Endodermal cell (in vitro differentiated cells): ENCODE results near the gene UGCG. TPM values are rescaled to one million over a fixed set of nuclear protein-coding genes. Genes with fewer than 3 reads are reported as not detected.

ENCODE experiments used
- DNase-seq: peaks from one replicate; pipeline ENCODE4 v3.0.0-alpha.2; 2017
- H3K27ac ChIP-seq: 2 replicates; pipeline ENCODE4 v1.5.1; 2013; ENCODE audit warnings: mild to moderate bottlenecking, low read depth, low read length, moderate library complexity
- H3K27me3 ChIP-seq: 2 replicates; pipeline ENCODE4 v1.6.1; 2013; ENCODE audit warnings: mild to moderate bottlenecking, low read length, moderate library complexity; ENCODE audit not compliant: insufficient read depth, control insufficient read depth, poor library complexity, severe bottlenecking
- H3K36me3 ChIP-seq: 2 replicates; pipeline ENCODE4 v1.7.0; 2013; ENCODE audit warnings: mild to moderate bottlenecking, low read length, moderate library complexity; ENCODE audit not compliant: control insufficient read depth, insufficient read depth
- H3K4me1 ChIP-seq: one replicate; pipeline ENCODE4 v1.7.0; 2013; ENCODE audit warnings: low read length; ENCODE audit not compliant: control insufficient read depth, insufficient read depth
- H3K4me3 ChIP-seq: 2 replicates; pipeline ENCODE4 v1.5.1; 2013; ENCODE audit warnings: mild to moderate bottlenecking, low read length, moderate library complexity
- H3K9ac ChIP-seq: 2 replicates; pipeline ENCODE4 v1.6.1; 2013; ENCODE audit warnings: mild to moderate bottlenecking, low read length, moderate library complexity; ENCODE audit not compliant: poor library complexity, severe bottlenecking; ENCODE audit errors: extremely low read depth
- H3K9me3 ChIP-seq: 2 replicates; pipeline ENCODE4 v1.6.1; 2013; ENCODE audit warnings: mild to moderate bottlenecking, low read length, moderate library complexity; ENCODE audit not compliant: control insufficient read depth
- H3K27ac Mint-ChIP-seq: 2 replicates; pipeline ENCODE4 v1.8.0; 2020; ENCODE audit warnings: mixed read lengths
- H3K27me3 Mint-ChIP-seq: 2 replicates; pipeline ENCODE4 v1.8.0; 2021; ENCODE audit warnings: mild to moderate bottlenecking, mixed read lengths; ENCODE audit not compliant: insufficient read depth
- H3K36me3 Mint-ChIP-seq: 2 replicates; pipeline ENCODE4 v1.8.0; 2020; ENCODE audit warnings: low read depth, mixed read lengths
- H3K4me1 Mint-ChIP-seq: 2 replicates; pipeline ENCODE4 v1.8.0; 2020; ENCODE audit warnings: mixed read lengths
- H3K4me3 Mint-ChIP-seq: 2 replicates; pipeline ENCODE4 v1.8.0; 2020; ENCODE audit warnings: mild to moderate bottlenecking, moderate library complexity, mixed read lengths
- H3K9me3 Mint-ChIP-seq: 2 replicates; pipeline ENCODE4 v1.8.0; 2020; ENCODE audit warnings: mild to moderate bottlenecking, mixed read lengths
- WGBS, 2 experiments: methylation state at CpG; one replicate each; pipeline versions ENCODE4 v1.1.5 to v1.1.7; 2013; ENCODE audit warnings: missing lambda C conversion rate in 2 of 2, mixed read lengths in 1 of 2; ENCODE audit not compliant: insufficient coverage in 1 of 2, insufficient read length in 1 of 2; 5-methylcytosine and 5-hydroxymethylcytosine counted together
- total RNA-seq, 2 donors: library from RNA; stranded (reverse); fragmentation: NEBNext Ultra II Directional in 1 of 2; extraction: Animal tissue kit (Norgen Biotek cat#: 25700) in 1 of 2; gene quantifications; 2 replicates in 1 of 2; 3 replicates in 1 of 2; pipeline ENCODE4 v1.2.1, GENCODE V29; 2021
- TF ChIP-seq, protein P1 (sequence below): fragments of 200-600 bp; sonication (generic); conservative IDR thresholded peaks from 2 replicates; pipeline ENCODE4 v1.5.0; 2021; ENCODE audit warnings: antibody characterized with exemption, mild to moderate bottlenecking

Gene UGCG
- total RNA-seq, 2 donors from 2014 or later, result 20.0 to 22.4 TPM

DNA sequence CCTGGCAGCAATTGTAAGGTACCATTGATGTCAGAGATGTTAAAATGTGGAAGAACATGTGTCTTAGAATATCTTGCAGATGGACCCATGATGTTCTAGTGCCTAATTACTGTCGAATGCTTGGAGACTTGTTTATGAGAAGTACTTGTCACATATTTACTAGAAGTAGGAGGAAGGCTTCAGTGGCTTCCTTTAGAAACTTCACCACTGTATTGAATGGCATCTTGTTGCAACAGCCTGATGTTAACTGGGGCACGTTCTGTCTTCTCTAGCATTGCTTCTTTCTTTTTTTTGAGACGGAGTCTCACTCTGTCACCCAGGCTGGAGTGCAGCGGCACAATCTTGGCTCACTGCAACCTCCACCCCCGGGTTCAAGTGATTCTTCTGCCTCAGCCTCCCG is 16.5 kb downstream of the UGCG start:
- H3K27me3 ChIP-seq, result no peaks in the 10 kb centered on the region
- no peaks in the 10 kb centered on the region for H3K4me1 ChIP-seq
- H3K27ac ChIP-seq, result no peak overlapping the region
- Mint-ChIP-seq H3K4me1 (peaks cover 5% of the 10 kb centered on the region), H3K27ac (no peak overlapping the region), H3K4me3 (no peak overlapping the region), H3K27me3 (no peaks in the 10 kb centered on the region), H3K36me3 (peaks cover 19% of the 10 kb centered on the region), H3K9me3 (no peaks in the 10 kb centered on the region)
- WGBS, 2 experiments, result 93 to 95% methylated on average over 5 to 6 of the region's 6 CpGs
- no peak overlapping the region for H3K9ac ChIP-seq
- no peak for DNase-seq
- peaks cover 18% of the 10 kb centered on the region for H3K36me3 ChIP-seq
- no peaks in the 10 kb centered on the region for H3K9me3 ChIP-seq
- no peak overlapping the region for H3K4me3 ChIP-seq
- TF ChIP-seq, protein P1, sequence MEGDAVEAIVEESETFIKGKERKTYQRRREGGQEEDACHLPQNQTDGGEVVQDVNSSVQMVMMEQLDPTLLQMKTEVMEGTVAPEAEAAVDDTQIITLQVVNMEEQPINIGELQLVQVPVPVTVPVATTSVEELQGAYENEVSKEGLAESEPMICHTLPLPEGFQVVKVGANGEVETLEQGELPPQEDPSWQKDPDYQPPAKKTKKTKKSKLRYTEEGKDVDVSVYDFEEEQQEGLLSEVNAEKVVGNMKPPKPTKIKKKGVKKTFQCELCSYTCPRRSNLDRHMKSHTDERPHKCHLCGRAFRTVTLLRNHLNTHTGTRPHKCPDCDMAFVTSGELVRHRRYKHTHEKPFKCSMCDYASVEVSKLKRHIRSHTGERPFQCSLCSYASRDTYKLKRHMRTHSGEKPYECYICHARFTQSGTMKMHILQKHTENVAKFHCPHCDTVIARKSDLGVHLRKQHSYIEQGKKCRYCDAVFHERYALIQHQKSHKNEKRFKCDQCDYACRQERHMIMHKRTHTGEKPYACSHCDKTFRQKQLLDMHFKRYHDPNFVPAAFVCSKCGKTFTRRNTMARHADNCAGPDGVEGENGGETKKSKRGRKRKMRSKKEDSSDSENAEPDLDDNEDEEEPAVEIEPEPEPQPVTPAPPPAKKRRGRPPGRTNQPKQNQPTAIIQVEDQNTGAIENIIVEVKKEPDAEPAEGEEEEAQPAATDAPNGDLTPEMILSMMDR, result no peak

DNA sequence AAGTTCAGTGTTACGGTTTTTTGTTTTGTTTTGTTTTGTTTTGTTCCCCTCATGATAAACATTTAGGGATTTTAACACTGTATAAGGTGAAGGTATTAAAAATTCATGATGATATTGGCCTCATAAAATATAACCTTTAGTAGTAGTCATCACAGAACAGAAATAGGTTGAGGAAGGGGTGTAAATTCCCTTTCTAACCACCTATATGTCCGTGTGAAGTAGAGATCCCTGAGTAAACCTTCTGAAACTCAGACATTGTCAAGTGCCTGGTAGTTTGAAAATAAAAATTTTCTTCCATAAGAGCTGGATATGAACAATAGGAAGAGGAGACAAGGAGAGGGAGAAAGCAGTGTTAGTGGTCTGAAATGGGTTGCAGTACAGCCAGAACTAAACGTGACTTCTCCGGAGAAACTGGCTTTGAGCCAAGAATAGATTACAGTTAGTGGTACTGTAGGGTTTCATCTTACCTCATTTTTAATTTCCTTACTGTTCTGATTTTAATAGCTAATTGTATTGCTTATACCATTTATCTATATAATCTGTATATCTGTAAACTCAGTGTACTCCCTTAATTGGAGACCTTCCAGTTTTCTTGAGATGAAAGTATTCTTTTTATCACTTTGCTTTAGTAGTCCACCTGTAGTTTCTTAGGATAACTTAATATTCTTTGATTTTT is 18.3 kb downstream of the UGCG start:
- no peaks in the 10 kb centered on the region for H3K4me1 ChIP-seq
- H3K27me3 ChIP-seq, result no peaks in the 10 kb centered on the region
- H3K36me3 ChIP-seq, result peaks cover 23% of the 10 kb centered on the region
- H3K27ac ChIP-seq, result no peak overlapping the region
- Mint-ChIP-seq H3K27me3 (no peaks in the 10 kb centered on the region), H3K9me3 (no peaks in the 10 kb centered on the region), H3K36me3 (peaks cover 29% of the 10 kb centered on the region), H3K4me3 (no peak overlapping the region), H3K4me1 (no peaks in the 10 kb centered on the region), H3K27ac (no peak overlapping the region)
- no peak overlapping the region for H3K4me3 ChIP-seq
- WGBS, 2 experiments, result 98% methylated on average over 4 of the region's 4 CpGs; no CpG with 5 or more reads in 1 of the 2 experiments
- no peak for DNase-seq
- H3K9me3 ChIP-seq, result no peaks in the 10 kb centered on the region
- TF ChIP-seq, protein P1, result no peak
- H3K9ac ChIP-seq, result no peak overlapping the region

DNA sequence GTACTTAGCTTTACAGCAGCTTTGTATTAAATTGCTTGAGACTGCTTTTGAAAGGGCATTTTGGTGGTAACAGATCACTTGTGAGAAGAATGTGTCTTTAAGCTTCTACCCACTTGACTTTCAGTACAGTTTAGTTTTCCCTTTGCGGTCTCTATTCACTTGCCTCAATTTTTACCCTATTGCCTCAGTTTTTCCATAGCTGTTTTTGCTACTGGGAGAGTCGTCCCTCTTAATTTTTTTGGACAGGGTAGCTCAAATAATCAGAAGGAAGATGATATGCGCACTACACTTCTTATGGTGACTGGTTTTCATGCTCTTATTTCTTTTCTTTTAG is 18.8 kb downstream of the UGCG start:
- no peaks in the 10 kb centered on the region for H3K4me1 Mint-ChIP-seq
- no peaks in the 10 kb centered on the region for H3K9me3 Mint-ChIP-seq
- H3K27me3 Mint-ChIP-seq, result no peaks in the 10 kb centered on the region
- Histone ChIP-seq H3K27ac (no peak overlapping the region), H3K27me3 (no peaks in the 10 kb centered on the region), H3K9me3 (no peaks in the 10 kb centered on the region), H3K9ac (no peak overlapping the region), H3K4me3 (no peak overlapping the region), H3K4me1 (no peaks in the 10 kb centered on the region), H3K36me3 (peaks cover 23% of the 10 kb centered on the region)
- no peak overlapping the region for H3K4me3 Mint-ChIP-seq
- WGBS, 2 experiments, result 89 to 93% methylated on average over 3 of the region's 3 CpGs
- peaks cover 34% of the 10 kb centered on the region for H3K36me3 Mint-ChIP-seq
- H3K27ac Mint-ChIP-seq, result no peak overlapping the region
- TF ChIP-seq, protein P1, result no peak
- no peak for DNase-seq
